GM19023 (cell line): ENCODE data around the gene PPM1A.
A peak's percentile ranks its signal among the peaks of the same experiment; 100 is the strongest.

Experiments
- ATAC-seq: cut with Tn5 transposase; IDR thresholded peaks from one replicate; pipeline ENCODE4 v1.9.1; 2021; ENCODE audit warnings: mild to moderate bottlenecking, moderate library complexity; ENCODE audit not compliant: unreplicated experiment

PPM1A gene

GRCh38 chr14:60248697-60249318, at the start of gene PPM1A:
Gene PPM1A, plus strand, starts transcription at chr14:60249221. Its CDS starts 33,483 bp downstream, at chr14:60282704.
- ATAC-seq: peak; percentile 70

- no peak for ATAC-seq
These were observed 49.7 kb upstream of the PPM1A start for GRCh38 chr14:60199321-60199720.

- ATAC-seq: peak; percentile 73
These were observed 44.7 kb upstream of the PPM1A start for GRCh38 chr14:60204104-60204842.

GRCh38 chr14:60204843-60205774, 43.9 kb upstream of the PPM1A start:
- peak; percentile 57 for ATAC-seq

GRCh38 chr14:60206249-60206670, 42.8 kb upstream of the PPM1A start:
- no peak for ATAC-seq

GRCh38 chr14:60206837-60207533, 42.0 kb upstream of the PPM1A start:
- peak; percentile 40 for ATAC-seq

- no peak for ATAC-seq
These were observed 38.3 kb upstream of the PPM1A start for GRCh38 chr14:60210703-60211102.

GRCh38 chr14:60211153-60211552, 37.9 kb upstream of the PPM1A start:
- ATAC-seq: no peak

GRCh38 chr14:60212503-60213371, 36.3 kb upstream of the PPM1A start:
- peak; percentile 94 for ATAC-seq

- ATAC-seq: no peak
These were observed 35.0 kb upstream of the PPM1A start for GRCh38 chr14:60214003-60214402.

- ATAC-seq: no peak
These were observed 34.5 kb upstream of the PPM1A start for GRCh38 chr14:60214415-60215126.

- ATAC-seq: no peak
These were observed 33.9 kb upstream of the PPM1A start for GRCh38 chr14:60215127-60215444.

- ATAC-seq: no peak
These were observed 33.3 kb upstream of the PPM1A start for GRCh38 chr14:60215520-60216420.

GRCh38 chr14:60217713-60218112, 31.3 kb upstream of the PPM1A start:
- no peak for ATAC-seq

GRCh38 chr14:60220084-60220483, 28.9 kb upstream of the PPM1A start:
- peak; percentile 75 for ATAC-seq

GRCh38 chr14:60220917-60221316, 28.1 kb upstream of the PPM1A start:
- no peak for ATAC-seq

- peak; percentile 41 for ATAC-seq
These were observed 27.6 kb upstream of the PPM1A start for GRCh38 chr14:60221457-60221856.

GRCh38 chr14:60222820-60223219, 26.2 kb upstream of the PPM1A start:
- ATAC-seq: no peak
